GM12892 (cell line): ENCODE results near the gene PAFAH2.

Experiments used
- POLR2A ChIP-seq: IDR thresholded peaks from 2 replicates; pipeline ENCODE4 v1.6.1; 2011; ENCODE audit warnings: low read depth, low read length, control low read depth
- POLR2AphosphoS5 ChIP-seq: IDR thresholded peaks from 2 replicates; pipeline ENCODE4 v1.6.1; 2011; ENCODE audit warnings: low read depth, low read length, control low read depth

DNA sequence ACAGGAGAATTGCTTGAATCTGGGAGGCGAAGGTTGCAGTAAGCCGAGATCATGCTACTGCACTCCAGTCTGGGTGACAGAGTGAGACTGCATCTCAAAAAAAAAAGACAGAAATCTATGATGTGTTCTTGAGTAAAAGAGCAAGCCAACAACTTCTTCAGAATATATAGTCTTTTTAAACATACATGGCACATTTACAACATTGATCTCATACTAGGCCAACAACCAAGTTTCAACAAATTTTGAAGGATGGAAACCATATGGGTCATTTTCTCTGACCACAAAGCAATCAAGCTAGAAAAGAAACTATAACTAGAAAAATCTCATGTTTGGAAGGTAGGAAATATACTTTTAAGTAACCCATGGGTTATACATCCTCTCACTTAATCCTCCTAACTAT is 38.3 kb downstream of the PAFAH2 start:
- TF ChIP-seq POLR2AphosphoS5 (no peak), POLR2A (no peak)
